GM19328 (cell line): ENCODE data around the gene KRT25.

Source experiments
- ATAC-seq: cut with Tn5 transposase; IDR thresholded peaks from one replicate; pipeline ENCODE4 v1.9.1; 2021; ENCODE audit warnings: mild to moderate bottlenecking, moderate library complexity; ENCODE audit not compliant: unreplicated experiment

KRT25 gene

DNA sequence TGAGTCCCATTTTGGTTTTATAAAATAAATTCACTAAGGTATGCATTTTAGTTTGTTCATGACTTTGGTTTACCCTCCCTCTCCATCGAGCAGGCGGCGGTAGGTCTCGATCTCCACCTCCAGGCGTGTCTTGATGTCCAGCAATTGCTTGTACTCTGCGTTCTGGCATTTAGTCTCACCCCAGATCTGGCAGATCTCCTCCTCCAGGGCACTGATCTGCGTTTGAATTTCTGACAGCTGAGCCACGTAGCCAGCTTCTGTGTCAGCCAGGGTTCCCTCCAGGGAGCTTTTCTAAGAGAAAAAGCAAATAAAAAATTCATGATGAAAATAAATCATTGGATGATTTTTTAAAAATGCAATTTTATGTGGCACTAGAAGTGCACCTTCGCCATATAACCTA lies 55.8 kb downstream of the KRT25 start:
- ATAC-seq = no peak
